A673 (cell line): ENCODE results near the gene PEPD.

ENCODE experiments used
- CTCF ChIP-seq: fragments of 300-800, 200-600 bp; sonication (generic); conservative IDR thresholded peaks from 2 replicates; pipeline ENCODE4 v1.5.1; 2017; ENCODE audit warnings: low read depth, mild to moderate bottlenecking, antibody characterized with exemption, low read length, moderate library complexity, mixed read lengths
- EZH2 ChIP-seq: fragments of 200-600 bp; sonication (generic); IDR thresholded peaks from 2 replicates; pipeline ENCODE4 v1.6.1; 2017; ENCODE audit warnings: borderline replicate concordance, low read depth, mild to moderate bottlenecking, mixed read lengths, antibody characterized with exemption, low read length; ENCODE audit not compliant: poor library complexity, severe bottlenecking

DNA sequence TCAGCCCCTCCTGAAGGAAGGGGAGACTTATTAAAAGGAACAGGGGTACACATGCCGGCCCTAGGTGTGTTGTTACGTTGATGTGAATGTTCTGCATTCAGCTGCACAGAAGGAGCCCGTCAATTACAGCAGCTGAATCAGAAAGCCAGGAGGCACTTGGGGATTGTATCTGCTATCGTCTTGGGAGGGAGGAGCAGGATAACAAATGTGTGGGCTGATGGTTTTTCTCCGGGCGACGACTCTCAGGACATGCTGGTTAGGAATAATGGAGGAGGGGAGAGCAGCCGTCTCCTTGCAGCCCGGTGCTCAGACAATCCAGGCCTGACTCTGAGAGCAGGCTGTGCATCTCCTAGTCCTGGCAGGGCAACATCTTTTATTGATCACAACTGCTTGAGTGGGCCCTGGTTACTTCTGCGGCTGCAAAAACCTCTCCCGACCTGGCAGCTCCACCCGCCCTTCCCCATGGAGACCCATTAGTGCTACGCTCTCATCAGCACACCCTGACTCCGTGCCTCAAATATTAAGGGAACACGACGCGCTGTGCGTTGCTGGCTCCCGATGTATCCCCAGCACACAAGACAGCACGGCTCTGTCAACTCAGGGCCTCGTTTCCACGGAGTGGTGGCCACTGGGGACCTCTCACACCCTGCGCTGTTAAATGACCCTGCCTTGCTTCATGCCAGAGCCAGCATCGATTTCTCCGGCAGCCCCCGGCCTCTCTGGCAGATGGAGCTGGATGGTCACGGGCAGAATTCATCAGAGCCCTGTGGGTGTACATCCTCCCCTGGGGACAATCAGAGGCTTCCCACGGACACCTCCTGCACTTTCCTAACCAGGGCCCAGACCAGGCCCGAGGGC is 25.3 kb downstream of the PEPD start:
- TF ChIP-seq CTCF (no peak), EZH2 (no peak)
